Subcutaneous adipose tissue (tissue), 4 donors: ENCODE data around the gene PLBD1. TPM values are rescaled to one million over a fixed set of nuclear protein-coding genes. Genes with fewer than 3 reads are reported as not detected.

Experiments
- total RNA-seq, 4 donors: library from RNA; depleted of rRNA; stranded (reverse); fragments of >200 nt; gene quantifications; one replicate each; pipeline ENCODE4 v1.1.0, GENCODE V29; 2016
- TF ChIP-seq, protein P1 (sequence below): fragments of 450-650 bp; IDR thresholded peaks from one replicate; pipeline ENCODE4 v1.5.1; 2016; ENCODE audit warnings: low read depth, mild to moderate bottlenecking, control low read depth, antibody characterized with exemption, moderate library complexity

The PLBD1 gene
- total RNA-seq, 4 donors from 2014 or later = 16.2 to 63.9 (median 21.7) TPM

DNA sequence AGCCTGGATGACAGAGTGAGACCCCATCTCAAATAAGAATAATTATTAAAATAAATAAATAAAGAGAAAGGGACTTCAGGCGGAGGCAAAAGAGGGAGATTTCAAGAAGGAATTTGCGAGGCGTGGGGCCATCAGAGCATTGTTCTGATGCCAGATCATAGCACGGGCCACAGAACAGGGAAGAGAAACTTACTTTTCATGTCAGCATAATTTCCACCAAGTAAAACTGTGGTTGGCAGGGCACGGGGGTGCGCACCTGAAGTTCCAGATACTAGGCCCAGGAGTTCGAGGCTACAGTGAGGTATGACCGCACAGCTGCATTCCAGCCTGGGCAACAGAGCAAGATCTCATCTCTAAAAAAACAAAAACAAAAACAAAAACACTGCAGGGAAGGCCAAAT is 11.0 kb upstream of the PLBD1 start:
- TF ChIP-seq, protein P1, sequence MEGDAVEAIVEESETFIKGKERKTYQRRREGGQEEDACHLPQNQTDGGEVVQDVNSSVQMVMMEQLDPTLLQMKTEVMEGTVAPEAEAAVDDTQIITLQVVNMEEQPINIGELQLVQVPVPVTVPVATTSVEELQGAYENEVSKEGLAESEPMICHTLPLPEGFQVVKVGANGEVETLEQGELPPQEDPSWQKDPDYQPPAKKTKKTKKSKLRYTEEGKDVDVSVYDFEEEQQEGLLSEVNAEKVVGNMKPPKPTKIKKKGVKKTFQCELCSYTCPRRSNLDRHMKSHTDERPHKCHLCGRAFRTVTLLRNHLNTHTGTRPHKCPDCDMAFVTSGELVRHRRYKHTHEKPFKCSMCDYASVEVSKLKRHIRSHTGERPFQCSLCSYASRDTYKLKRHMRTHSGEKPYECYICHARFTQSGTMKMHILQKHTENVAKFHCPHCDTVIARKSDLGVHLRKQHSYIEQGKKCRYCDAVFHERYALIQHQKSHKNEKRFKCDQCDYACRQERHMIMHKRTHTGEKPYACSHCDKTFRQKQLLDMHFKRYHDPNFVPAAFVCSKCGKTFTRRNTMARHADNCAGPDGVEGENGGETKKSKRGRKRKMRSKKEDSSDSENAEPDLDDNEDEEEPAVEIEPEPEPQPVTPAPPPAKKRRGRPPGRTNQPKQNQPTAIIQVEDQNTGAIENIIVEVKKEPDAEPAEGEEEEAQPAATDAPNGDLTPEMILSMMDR = no peak

DNA sequence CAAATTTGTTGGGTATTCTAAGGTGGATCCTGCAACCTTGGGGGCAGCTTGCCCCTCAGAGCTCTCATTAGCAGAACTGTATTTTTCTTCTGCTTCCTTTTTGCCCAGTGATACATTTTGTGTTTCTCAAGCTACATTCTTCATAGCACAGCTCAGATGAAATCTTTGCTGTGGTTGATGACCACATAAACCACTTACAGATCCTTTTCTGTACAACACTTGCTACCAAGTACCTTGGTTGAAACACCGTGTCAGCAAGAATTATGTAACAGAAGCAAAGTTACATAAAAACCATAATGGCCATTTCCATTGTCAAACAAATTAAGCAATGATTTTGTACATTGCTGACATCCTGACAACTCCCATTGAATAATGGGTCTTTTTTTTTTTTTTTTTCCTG is 9.7 kb upstream of the PLBD1 start:
- TF ChIP-seq, protein P1 = no peak

DNA sequence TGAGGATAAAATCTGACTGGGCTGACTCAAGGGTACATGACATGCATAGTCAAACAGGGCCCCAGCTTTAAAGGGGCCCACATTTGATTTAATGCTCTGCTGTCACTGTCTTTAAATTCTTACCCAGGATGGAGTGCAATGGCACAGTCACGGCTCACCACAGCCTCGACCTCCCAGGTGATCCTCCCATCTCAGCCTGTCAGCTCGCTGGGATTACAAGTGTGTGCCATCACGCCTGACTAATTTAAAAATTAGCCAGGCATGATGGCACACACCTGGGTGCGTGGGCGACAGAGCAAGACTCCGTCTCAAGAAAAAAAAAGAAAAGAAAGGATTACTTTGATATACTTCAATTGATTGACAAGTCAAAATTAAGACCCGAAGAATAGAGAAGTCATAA is 9.2 kb upstream of the PLBD1 start:
- TF ChIP-seq, protein P1 = no peak

DNA sequence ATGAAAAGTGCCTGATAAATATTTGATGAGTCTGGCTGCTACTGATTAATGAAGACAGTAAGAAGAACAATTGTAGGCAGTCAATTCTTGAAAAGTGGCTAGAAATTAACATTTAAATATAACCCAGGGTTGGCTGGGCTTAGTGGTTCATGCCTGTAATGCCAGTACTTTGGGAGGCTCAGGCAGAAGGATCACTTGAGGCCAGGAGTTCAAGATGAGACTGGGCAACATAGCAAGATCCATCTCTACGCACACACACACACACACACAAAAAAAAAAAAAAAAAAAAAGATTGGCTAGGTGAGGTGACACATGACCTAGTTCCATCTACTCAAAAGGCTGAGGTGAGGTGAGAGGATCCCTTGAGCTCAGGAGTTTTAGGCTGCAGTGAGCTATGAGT is 7.9 kb upstream of the PLBD1 start:
- TF ChIP-seq, protein P1 = no peak

DNA sequence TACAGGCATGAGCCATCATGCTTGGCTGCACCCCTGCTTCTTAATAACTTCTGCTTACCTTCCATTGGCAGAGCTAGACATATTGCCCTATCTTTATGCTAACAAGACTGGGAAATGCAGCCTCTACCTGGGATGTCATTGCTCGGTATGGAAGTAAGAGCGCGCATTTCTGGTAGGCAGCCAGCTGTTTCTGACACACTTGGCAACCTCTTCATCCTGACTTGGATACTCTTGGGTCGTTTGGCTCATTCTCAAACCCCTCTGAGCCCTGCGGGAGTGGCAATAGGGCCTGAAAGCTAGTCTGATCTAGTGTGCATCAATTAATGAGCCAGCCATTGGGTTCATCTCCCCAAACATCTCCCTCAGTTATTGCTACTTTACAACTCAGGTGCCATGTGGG is 5.4 kb upstream of the PLBD1 start:
- TF ChIP-seq, protein P1 = no peak

DNA sequence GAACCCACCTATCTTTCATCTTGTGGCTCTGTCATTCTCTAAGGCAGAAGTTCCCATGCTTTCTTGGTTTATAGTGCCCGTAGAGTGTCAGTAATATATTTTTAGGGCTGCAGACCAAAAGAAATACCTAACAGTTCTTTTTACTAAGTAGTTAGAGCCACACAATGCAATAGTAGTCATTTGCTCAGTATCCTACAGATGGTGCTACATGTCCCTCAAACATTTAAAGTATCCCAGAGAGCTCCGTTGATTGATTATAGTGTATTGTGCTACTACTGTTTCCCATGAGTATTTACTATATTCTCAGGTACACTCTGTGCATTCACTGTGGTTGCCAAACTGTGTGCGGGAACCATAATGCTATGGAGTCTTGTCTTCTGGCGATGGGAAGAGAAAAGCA is 4.7 kb upstream of the PLBD1 start:
- TF ChIP-seq, protein P1 = no peak

DNA sequence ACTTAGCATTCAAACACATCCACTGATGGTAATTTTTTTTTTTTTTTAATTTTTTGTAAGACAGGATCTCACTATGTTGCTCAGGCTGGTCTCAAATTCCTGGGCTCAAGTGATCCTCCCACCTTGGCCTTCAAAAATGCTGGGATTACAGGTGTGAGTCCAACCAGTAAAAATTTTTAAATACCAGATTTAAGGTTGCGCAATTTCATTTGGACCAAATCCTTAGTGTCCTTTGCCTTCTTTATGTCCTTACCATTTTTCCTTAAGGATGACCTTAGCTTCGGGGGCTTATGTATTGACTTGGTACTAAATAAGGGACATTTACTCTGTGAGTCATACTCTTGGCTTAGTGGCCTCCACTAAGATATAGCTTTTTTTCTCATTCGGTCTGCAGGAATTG is 4.1 kb upstream of the PLBD1 start:
- TF ChIP-seq, protein P1 = no peak
